Retina (tissue), 1 donor: ENCODE data around the gene NTNG1.

Experiments used
- DNase-seq: peaks from one replicate; pipeline ENCODE4 v3.0.0-alpha.2; 2016

Gene NTNG1

DNA sequence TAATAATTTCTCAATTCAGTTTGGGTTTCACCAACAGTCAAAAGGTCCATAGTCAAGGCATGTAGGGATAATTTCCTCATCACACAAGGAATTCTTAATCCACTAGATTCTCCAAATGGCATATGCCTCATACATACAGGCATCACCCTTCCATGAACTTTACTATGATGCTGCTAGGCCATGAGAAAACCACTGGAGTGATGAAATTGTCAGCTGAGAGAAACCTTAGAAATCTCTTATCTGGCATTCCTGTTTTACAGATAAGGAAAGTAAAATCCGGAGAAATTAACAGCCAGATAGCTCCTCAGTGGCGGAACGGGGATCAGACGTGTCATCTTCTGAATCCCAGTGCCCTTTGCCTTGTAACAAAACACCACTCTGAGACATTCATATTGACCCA lies 274.4 kb downstream of the NTNG1 start:
- DNase-seq = no peak

- DNase-seq = no peak
These were observed 278.2 kb downstream of the NTNG1 start for GRCh38 chr1:107419003-107419402.

GRCh38 chr1:107422901-107423300 lies 282.1 kb downstream of the NTNG1 start:
- DNase-seq = no peak

DNA sequence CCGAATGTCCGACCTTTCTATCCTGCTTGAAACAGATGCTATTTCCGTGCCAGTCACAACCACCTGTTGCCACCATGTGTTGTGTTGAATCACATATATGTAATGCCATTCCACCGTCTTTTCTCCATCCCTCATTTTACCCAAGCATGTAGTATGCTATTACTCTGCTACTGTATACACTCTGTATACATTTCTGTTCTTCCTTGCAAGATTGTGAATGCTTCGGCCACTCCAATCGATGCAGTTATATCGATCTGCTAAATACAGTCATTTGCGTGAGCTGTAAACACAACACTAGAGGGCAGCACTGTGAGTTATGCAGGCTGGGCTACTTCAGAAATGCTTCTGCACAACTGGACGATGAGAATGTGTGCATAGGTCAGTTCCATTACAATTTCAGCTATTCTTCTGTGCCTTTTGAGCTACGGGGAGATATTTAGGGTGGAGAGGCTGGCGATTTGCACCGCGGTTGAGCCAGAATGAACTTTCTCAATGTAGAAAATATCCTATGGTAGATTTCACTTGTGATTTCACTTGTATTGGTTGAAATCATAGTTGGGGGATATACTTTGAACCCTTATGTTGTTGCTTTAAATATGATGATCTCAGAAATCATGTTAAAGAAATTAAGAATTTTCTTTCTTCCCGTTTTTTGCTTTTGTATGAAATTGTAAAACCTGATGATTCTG lies 289.8 kb downstream of the NTNG1 start:
- DNase-seq = peak; percentile 33

DNA sequence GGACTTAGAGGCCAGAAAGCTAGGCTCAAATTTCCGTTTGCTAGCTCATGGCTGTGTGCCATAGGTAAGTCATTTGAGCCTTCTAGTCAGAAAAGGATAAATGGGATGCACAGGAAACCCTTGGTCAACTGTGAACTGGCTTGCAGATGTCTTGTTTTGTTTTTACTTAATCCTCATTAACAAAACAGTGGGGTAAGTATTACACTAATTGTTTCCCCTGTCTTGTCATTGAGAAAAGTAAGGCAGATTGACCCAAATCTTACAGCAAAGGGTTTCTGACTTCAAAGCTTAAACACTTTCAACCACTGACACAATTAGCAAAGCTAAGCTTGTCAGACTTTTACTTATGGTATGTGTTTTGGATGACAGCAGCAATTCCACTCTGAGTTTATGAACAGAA lies 291.3 kb downstream of the NTNG1 start:
- DNase-seq = no peak

DNA sequence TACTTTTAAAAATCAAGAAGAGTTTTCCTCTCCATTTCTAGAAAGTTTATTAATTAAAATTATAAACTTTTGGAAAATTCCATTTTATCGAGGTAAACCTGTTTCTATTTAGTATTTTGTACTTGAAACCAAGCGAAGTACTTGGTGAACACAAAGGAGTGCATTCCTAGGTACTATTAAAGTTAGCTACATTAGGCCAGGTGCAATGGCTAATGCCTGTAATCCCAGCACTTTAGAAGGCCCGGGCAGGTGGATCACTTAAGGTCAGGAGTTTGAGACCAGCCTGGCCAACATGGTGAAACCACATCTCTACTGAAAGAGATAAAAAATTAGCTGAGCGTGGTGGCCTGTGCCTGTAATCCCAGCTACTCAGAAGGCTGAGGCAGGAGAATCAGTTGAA lies 292.2 kb downstream of the NTNG1 start:
- no peak for DNase-seq

DNA sequence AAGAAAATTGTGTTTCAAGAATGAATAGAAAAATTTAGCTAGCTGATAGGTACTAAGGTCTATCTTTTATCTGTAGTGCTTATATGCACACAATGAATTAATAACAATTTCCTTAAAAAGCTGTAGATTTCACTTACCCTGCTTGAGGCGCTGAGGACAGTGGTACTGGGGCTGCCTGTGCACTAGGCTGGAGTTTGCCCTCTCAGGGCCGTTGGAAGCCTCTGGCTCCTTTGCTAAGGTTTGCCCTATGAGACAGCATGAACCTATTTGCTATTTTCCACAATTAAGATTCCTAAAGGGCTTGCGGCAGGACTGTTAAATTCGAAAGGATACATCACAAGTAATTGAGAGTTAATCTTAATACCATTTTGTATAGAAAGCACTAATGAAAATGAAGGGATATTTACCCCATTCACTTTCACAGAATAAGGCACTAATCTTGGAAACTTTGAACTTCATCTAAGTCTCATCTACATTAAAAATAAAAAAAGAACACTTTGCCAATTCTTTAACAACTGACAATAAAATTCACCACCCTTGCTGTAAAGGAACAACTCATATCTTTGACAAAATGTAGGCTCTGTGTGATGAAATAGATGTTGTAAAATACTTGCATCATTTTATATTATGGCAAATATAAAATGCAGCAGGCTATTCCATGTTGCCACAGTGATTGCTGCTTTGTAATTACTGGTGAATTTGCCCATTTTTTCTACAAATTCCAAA lies 293.0 kb downstream of the NTNG1 start:
- DNase-seq = no peak

DNA sequence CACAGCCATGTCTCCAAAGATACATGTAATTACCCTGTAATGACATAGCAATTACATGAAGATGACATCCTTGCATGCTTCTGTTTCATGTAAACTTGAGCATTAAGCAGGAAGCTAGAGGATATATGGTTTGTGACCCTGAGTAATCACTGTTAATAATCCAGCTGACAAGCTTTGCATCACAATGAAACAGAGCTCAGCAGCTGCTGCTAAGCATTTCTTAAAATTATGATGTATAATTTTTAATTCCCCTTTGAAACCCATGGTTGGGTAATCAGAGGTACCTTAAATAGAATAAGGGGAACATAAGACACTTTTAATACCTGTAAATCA lies 293.5 kb downstream of the NTNG1 start:
- DNase-seq = no peak

- DNase-seq = peak; percentile 33
These were observed 295.9 kb downstream of the NTNG1 start for GRCh38 chr1:107436552-107437241.

- peak; percentile 55 for DNase-seq
These were observed 298.7 kb downstream of the NTNG1 start for GRCh38 chr1:107439567-107439966.

DNA sequence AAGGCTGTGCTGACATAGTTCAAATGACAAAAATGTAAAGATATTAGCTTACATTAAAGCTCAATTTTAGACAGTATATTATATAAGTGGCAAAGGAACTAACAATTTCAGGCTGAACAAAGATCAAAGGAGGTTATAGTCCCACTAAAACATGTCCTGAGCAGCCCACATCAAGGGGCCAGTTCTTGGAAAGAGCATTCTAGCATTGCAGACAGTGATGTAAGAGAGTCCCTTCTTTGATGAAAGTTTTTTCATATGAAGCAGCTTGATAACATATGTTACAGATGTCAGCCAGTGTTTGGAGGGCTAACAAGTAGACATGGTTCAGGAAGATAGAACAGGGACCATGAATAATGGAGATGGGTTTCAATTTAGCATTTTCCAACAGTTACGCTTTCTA lies 301.7 kb downstream of the NTNG1 start:
- DNase-seq = no peak

- no peak for DNase-seq
These were observed 302.2 kb downstream of the NTNG1 start for GRCh38 chr1:107443027-107443426.

GRCh38 chr1:107443860-107444259 lies 303.0 kb downstream of the NTNG1 start:
- DNase-seq = no peak

GRCh38 chr1:107444302-107444701 lies 303.5 kb downstream of the NTNG1 start:
- DNase-seq = no peak

GRCh38 chr1:107449326-107449725 lies 308.5 kb downstream of the NTNG1 start:
- no peak for DNase-seq

GRCh38 chr1:107450899-107451664 lies 310.2 kb downstream of the NTNG1 start:
- DNase-seq = no peak

GRCh38 chr1:107451715-107452114 lies 310.9 kb downstream of the NTNG1 start:
- no peak for DNase-seq

- no peak for DNase-seq
These were observed 314.0 kb downstream of the NTNG1 start for GRCh38 chr1:107454791-107455190.

GRCh38 chr1:107457989-107458388 lies 317.1 kb downstream of the NTNG1 start:
- DNase-seq = no peak

GRCh38 chr1:107459204-107459904 lies 318.5 kb downstream of the NTNG1 start:
- DNase-seq = no peak

- no peak for DNase-seq
These were observed 319.2 kb downstream of the NTNG1 start for GRCh38 chr1:107460035-107460434.

DNA sequence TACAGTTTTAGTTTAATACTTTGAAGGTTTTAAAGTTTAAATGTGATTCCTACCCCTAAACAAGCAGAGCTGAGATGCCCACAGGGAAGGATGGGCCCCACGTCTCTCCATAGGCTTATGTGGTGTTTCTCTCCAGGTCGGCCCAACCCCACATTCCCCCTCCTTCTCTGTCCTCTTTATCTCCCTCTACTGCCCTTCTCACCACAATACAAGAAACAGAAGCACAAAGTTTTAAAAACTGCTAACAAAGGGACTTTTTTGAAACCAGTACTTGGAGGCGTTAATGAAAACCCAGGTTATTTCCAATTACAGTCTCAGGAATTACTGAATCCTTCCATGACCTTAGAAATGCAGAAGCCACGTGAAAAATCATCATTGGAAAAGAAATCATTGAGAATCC lies 324.0 kb downstream of the NTNG1 start:
- DNase-seq = no peak

DNA sequence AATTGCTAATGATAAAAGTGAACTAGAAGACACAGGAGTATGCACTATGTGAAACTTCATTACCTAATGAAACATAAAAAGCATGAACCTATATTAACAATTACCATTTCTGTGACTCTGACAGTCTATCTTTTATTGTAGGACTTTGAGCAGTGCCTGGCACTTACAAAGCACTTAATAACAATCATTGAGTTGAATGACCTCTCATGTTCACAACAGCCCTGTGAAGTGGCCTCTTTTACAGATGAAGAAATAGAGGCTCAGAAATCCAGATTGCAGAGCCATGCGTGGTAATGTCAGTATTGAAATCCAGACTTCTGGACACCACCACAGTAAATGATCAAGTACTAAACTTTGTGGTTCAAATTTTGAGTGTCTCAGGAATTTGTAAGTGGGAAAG lies 326.4 kb downstream of the NTNG1 start:
- DNase-seq = no peak
